Uterus (tissue), 4 donors: ENCODE results near the gene TSEN34. TPM values are rescaled to one million over a fixed set of nuclear protein-coding genes. Genes with fewer than 3 reads are reported as not detected.
A peak's percentile ranks its signal among the peaks of the same experiment; 100 is the strongest.

Experiments
- DNase-seq, 2 donors: peaks; one replicate each; pipeline ENCODE4 v3.0.0-alpha.2; 2019 to 2020
- H3K27ac ChIP-seq, 2 donors: fragments of 200-600 bp; sonication (generic); 1 replicate in 1 of 2; 2 replicates in 1 of 2; pipeline ENCODE4 v1.5.1; 2016 to 2018
- H3K27me3 ChIP-seq, 2 donors: fragments of 200-600 bp; sonication (generic); one replicate each; pipeline ENCODE4 v1.5.1; 2018 to 2019; ENCODE audit warnings: control low read depth in 1 of 2
- H3K36me3 ChIP-seq, 2 donors: fragments of 200-600 bp; sonication (generic); one replicate each; pipeline ENCODE4 v1.5.1; 2019; ENCODE audit warnings: control low read depth in 1 of 2
- H3K4me1 ChIP-seq, 2 donors: fragments of 200-600 bp; sonication (generic); one replicate each; pipeline ENCODE4 v1.5.1; 2018 to 2019; ENCODE audit warnings: control low read depth in 1 of 2
- H3K4me3 ChIP-seq, 2 donors: fragments of 200-600 bp; sonication (generic); 1 replicate in 1 of 2; 2 replicates in 1 of 2; pipeline ENCODE4 v1.5.1; 2018 to 2019; ENCODE audit warnings: mild to moderate bottlenecking in 1 of 2
- H3K9me3 ChIP-seq, 2 donors: fragments of 200-600 bp; sonication (generic); one replicate each; pipeline ENCODE4 v1.5.1; 2019; ENCODE audit warnings: control low read depth in 1 of 2
- CTCF ChIP-seq, 4 experiments: fragments of 200-600 bp in 2 of 4; fragments of 450-650 bp in 2 of 4; sonication (generic) in 2 of 4; IDR thresholded peaks; one replicate each; pipeline ENCODE4 v1.5.1; 2016 to 2019; ENCODE audit warnings: antibody characterized with exemption in 4 of 4, mild to moderate bottlenecking in 2 of 4, moderate library complexity in 1 of 4
- POLR2A ChIP-seq, 2 donors: fragments of 450-650 bp; IDR thresholded peaks; one replicate each; pipeline ENCODE4 v1.6.1; 2016; ENCODE audit warnings: antibody characterized with exemption in 2 of 2, mild to moderate bottlenecking in 1 of 2, moderate library complexity in 1 of 2
- intact Hi-C: fragments of 100-400 bp; cut with DNase I; formaldehyde crosslinking; loops from one replicate; pipeline ENCODE4 v1.15.1; 2023; ENCODE audit warnings: low total_unique reads
- total RNA-seq, 4 donors: library from RNA; depleted of rRNA in 3 of 4; stranded (reverse); fragments of >200 nt in 3 of 4; gene quantifications; one replicate each; pipeline versions ENCODE4 v1.1.0 to v1.2.4, GENCODE V29; 2014 to 2023
- donor health status: DM: yes; HTN: yes; CAD: no.

Gene TSEN34
- total RNA-seq, 4 donors from 2014 or later: 13.1 to 66.4 (median 32.2) TPM

- peak overlapping the region in 1 of 2 donors; percentile 16 for H3K27ac ChIP-seq
These were observed 43.4 kb upstream of the TSEN34 start for GRCh38 chr19:54147676-54148075.

GRCh38 chr19:54148158-54148557 is 43.0 kb upstream of the TSEN34 start:
- Histone ChIP-seq H3K4me1 (no peaks in the 10 kb centered on the region), H3K9me3 (no peaks in the 10 kb centered on the region), H3K36me3 (no peaks in the 10 kb centered on the region), H3K4me3 (no peak overlapping the region), H3K27me3 (no peaks in the 10 kb centered on the region), H3K27ac (peak overlapping the region in 1 of 2 donors; percentile 16)
- DNase-seq: no peak
- intact Hi-C loops: no loop called here
- TF ChIP-seq CTCF (IDR thresholded peaks at IDR 0.05) (no peak), POLR2A (IDR thresholded peaks at IDR 0.05) (no peak)

More at GRCh38 chr19:54147676-54148075, 43.4 kb upstream of the TSEN34 start:
- intact Hi-C loops: no loop called here
- Histone ChIP-seq H3K36me3 (no peaks in the 10 kb centered on the region), H3K4me3 (no peak overlapping the region), H3K9me3 (no peaks in the 10 kb centered on the region), H3K4me1 (no peaks in the 10 kb centered on the region), H3K27me3 (no peaks in the 10 kb centered on the region)
- no peak for TF ChIP-seq CTCF (IDR thresholded peaks at IDR 0.05)
- DNase-seq: peak in 1 of 2 donors; percentile 64

GRCh38 chr19:54149021-54149812 is 41.9 kb upstream of the TSEN34 start:
- H3K27ac ChIP-seq: no peak overlapping the region
- H3K27me3 ChIP-seq: no peaks in the 10 kb centered on the region
- H3K4me1 ChIP-seq: no peaks in the 10 kb centered on the region
- no peaks in the 10 kb centered on the region for H3K36me3 ChIP-seq
- TF ChIP-seq POLR2A (IDR thresholded peaks at IDR 0.05): no peak
- TF ChIP-seq CTCF (IDR thresholded peaks at IDR 0.05): no peak
- H3K4me3 ChIP-seq: no peak overlapping the region
- intact Hi-C loops: no loop called here
- no peaks in the 10 kb centered on the region for H3K9me3 ChIP-seq
- no peak for DNase-seq

- no peaks in the 10 kb centered on the region for H3K27me3 ChIP-seq
- no peaks in the 10 kb centered on the region for H3K36me3 ChIP-seq
- intact Hi-C loops: no loop called here
- H3K4me1 ChIP-seq: no peaks in the 10 kb centered on the region
- no peak for TF ChIP-seq CTCF (IDR thresholded peaks at IDR 0.05)
- TF ChIP-seq POLR2A (IDR thresholded peaks at IDR 0.05): no peak
- DNase-seq: no peak
- no peaks in the 10 kb centered on the region for H3K9me3 ChIP-seq
- no peak overlapping the region for H3K27ac ChIP-seq
- H3K4me3 ChIP-seq: no peak overlapping the region
These were observed 39.6 kb upstream of the TSEN34 start for GRCh38 chr19:54151362-54152035.

- Histone ChIP-seq H3K9me3 (no peaks in the 10 kb centered on the region), H3K4me1 (no peaks in the 10 kb centered on the region), H3K4me3 (no peak overlapping the region), H3K27ac (no peak overlapping the region), H3K27me3 (no peaks in the 10 kb centered on the region), H3K36me3 (no peaks in the 10 kb centered on the region)
- no peak for DNase-seq
- intact Hi-C loops: no loop called here
- TF ChIP-seq CTCF (IDR thresholded peaks at IDR 0.05) (no peak), POLR2A (IDR thresholded peaks at IDR 0.05) (no peak)
These were observed 38.8 kb upstream of the TSEN34 start for GRCh38 chr19:54152267-54152666.
